ENCODE data around the gene ADSS1. TPM values are rescaled to one million over a fixed set of nuclear protein-coding genes. Genes with fewer than 3 reads are reported as not detected.

The ADSS1 gene
- polyA plus RNA-seq, 3 donors: 12.6 to 15.1 (median 14.1) TPM

GRCh38 chr14:104697892-104698583 is 26.0 kb upstream of the ADSS1 start:
- DNase-seq (ENCODE audit: low read depth in 3 of 3, low spot score in 2 of 3): no peak

DNA sequence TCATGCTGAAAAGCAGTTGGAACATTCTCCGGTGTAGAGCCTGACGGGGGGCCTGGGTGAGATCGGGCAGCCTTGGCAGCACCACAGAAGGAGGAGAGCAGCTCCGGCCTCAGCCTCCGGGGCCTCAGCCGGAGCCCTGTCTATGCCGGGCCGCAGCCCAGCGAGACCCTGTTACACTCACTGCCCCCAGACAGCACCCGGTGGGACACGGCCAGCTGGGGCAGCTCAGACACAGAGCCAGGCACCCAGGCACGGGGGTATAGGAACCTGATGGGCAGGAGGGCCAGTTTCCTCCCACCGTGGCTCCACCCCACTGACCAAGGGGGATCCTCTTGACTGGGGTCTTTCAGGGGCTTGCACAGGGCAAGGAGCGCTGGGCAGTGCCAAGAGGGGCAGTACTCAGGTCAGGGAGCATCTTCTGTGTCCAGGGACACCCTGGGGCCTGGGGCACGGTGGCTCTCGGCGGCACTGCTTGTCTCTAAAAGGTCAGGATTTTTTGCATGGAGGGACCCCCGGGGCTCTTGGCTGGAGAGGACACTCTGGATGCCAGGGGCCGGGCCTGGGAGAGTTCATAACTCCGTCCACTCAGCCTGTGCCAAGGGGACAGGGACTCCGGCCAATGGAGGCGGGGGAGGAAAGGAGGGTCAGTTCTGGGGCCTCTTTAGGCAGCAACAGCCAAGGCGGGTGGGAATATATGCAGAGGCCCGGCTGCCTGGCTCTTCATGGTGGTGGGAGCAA is 25.2 kb upstream of the ADSS1 start:
- DNase-seq (ENCODE audit: low read depth in 3 of 3, low spot score in 2 of 3): no peak

- DNase-seq (ENCODE audit: low read depth in 3 of 3, low spot score in 2 of 3): no peak
Observed at GRCh38 chr14:104699426-104699748, 24.6 kb upstream of the ADSS1 start.

DNA sequence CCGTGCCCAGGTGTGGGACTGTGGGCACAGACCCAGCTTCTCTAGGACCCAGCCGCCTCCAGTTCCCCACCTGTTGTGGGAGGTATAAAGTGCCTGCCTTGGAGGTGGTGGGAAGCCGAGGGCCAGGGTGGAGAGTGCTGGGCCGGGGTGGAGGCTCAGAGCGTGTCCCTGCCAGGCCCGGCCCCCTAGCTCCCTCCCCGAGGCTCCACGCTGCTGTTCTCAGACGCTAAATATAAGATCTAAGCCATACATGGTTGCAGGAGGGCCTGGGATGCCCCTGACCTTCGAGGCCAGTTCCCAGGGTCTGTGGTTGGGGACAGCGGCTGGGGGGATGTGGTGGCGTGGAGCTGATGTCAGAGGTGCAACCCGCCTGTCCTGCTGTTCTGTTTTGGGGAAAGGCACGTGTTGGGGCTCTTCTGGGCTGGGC is 23.8 kb upstream of the ADSS1 start:
- DNase-seq (ENCODE audit: low read depth in 3 of 3, low spot score in 2 of 3): no peak

DNA sequence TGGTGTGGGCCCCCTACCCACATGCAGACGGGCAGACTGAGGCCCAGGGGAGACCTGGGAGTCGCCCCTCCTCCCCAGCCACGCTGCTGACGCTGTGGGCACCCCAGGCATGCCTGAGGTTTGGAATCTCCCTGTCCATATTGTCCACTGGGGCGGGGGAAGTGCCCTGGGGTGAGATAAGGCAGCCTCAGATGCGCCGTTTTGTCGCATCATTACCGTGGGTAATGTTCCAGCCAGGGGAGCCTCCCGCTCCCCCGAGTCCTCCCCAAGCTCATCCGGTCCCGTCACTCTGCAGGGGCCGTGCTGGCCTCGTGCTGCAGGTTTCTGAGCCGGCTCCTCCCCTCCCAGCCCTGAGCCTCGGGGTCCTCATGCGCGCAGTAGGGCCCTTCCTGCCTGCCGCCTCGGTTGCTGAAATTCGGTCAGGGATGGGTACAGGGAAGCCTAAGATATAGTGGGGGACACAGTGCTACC is 23.2 kb upstream of the ADSS1 start:
- DNase-seq (ENCODE audit: low read depth in 3 of 3, low spot score in 2 of 3): no peak

DNA sequence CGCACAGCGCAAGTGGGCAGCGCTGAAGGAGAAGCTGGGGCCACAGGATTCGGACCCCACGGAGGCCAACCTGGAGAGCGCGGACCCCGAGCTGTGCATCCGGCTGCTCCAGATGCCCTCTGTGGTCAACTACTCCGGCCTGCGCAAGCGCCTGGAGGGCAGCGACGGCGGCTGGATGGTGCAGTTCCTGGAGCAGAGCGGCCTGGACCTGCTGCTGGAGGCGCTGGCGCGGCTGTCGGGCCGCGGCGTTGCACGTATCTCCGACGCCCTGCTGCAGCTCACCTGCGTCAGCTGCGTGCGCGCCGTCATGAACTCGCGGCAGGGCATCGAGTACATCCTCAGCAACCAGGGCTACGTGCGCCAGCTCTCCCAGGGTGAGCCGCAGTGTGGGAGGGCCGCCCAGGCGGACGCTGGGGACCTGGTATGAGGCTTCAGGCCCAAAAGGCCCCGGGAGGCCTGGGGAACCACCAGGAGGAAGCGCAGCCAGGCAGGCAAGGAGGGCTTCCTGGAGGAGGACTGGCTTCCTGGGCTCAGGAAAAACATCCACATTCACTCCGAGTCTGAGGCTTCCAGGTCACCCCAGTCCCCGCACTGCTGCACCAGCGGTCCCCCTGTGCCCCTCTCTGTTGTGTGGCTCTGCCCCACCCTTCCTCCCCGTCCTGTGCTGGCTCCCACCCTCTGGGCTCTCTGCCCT is 22.5 kb upstream of the ADSS1 start:
- no peak for DNase-seq (ENCODE audit: low read depth in 3 of 3, low spot score in 2 of 3)

- DNase-seq (ENCODE audit: low read depth in 3 of 3, low spot score in 2 of 3): no peak
Observed at GRCh38 chr14:104702106-104702505, 21.9 kb upstream of the ADSS1 start.

DNA sequence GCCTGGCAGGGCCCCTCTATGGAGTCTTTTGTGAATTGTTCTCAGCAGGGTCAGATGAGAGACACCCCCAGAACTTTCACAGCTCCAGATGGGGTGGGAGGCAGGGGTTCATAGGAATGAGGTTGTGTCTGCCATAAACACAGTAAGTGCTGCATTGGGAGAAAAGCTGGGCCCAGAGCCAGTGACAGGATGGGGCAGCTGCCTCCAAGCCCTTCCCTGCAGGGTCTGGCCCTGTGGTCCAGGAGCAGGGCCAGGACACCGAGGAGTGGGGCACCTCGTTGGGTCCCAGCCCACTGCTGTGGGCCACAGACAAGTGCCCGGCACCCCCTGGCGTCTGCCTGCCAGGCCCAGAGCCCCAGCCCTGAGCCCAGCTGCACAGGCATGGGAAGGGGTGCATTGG is 21.4 kb upstream of the ADSS1 start:
- no peak for DNase-seq (ENCODE audit: low read depth in 3 of 3, low spot score in 2 of 3)

- DNase-seq (ENCODE audit: low read depth in 3 of 3, low spot score in 2 of 3): no peak
Observed at GRCh38 chr14:104703269-104703668, 20.8 kb upstream of the ADSS1 start.

DNA sequence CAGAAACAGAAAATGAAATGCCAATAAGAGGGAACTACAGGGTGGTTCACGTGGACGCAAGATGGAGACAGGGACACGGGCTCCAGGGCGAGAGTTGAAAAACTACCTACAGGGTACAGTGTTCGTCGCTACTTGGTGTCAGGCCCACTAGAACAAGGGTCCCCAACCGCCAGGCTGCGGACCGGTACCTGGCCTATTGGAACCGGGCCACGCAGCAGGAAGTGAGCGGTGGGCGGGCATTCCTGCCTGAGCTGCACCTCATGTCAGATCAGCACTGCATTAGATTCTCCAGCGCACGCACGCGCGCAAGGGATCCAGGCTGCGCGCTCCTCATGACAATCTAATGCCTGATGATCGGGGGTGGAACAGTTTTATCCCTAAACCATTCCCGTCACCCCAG is 19.8 kb upstream of the ADSS1 start:
- no peak for DNase-seq (ENCODE audit: low read depth in 3 of 3, low spot score in 2 of 3)

DNA sequence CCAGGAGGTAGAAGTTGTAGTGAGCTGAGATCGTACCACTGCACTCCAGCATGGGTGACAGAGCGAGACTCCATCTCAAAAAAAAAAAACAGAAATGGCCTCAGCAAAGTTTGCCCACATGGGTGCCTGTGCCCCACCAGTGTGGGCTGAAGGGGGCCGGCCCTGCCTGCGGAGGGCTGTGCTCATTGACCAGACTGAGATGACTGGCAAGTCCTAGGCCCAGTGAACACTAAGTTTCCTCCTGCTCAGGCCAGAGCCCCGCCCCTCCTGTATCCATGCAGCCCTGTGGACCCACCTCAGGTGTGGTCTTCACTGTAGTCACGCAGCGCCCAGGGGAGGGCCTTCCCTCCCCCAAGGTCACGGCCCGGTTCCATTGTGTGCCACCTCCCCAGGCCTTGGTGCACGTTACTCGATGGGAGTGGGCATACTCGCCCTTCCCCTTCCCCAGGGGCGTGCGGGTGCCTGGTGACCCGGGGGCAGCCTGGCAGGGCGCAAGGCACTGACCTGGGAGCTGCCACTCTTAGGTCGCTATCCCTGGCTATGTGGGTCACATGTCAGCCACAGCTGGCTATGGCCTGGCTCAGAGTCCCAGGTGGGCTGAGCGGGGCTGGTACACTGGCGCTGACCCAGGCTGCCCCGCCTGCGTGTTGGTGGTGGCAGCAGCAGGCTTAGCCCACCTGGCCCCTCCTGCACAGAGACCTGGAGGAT is 18.5 kb upstream of the ADSS1 start:
- no peak for DNase-seq (ENCODE audit: low read depth in 3 of 3, low spot score in 2 of 3)

DNA sequence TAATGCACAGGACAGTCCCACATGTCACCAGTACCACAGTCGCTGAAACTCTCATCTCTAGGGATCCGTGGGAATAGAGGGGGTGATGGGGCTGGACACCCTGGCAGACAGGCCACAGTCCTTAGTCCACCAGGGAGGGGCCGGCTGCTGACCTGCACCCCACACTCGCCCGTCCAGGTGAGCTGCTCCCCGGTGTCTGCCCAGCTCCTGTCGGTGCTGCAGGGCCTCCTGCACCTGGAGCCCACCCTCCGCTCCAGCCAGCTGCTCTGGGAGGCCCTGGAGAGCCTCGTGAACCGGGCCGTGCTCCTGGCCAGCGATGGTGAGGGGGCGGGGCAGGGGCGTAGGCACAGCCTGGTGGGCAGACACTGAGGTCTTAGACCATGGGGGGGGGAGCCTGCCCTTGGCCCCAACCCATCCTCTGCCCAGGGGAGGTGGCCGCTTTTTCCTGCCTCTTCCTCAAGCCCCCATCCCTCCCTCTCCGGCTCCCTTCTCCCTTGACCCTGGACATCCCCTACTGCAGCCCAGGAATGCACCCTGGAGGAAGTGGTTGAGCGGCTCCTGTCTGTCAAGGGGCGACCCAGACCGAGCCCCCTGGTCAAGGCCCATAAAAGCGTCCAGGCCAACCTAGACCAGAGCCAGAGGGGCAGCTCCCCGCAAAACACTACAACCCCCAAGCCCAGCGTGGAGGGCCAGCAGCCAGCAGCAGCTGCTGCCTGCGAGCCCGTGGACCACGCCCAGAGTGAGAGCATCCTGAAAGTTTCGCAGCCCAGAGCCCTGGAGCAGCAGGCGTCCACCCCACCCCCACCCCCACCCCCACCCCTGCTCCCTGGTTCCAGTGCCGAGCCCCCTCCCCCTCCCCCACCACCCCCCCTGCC is 17.1 kb upstream of the ADSS1 start:
- DNase-seq (ENCODE audit: low read depth in 3 of 3, low spot score in 2 of 3): no peak

DNA sequence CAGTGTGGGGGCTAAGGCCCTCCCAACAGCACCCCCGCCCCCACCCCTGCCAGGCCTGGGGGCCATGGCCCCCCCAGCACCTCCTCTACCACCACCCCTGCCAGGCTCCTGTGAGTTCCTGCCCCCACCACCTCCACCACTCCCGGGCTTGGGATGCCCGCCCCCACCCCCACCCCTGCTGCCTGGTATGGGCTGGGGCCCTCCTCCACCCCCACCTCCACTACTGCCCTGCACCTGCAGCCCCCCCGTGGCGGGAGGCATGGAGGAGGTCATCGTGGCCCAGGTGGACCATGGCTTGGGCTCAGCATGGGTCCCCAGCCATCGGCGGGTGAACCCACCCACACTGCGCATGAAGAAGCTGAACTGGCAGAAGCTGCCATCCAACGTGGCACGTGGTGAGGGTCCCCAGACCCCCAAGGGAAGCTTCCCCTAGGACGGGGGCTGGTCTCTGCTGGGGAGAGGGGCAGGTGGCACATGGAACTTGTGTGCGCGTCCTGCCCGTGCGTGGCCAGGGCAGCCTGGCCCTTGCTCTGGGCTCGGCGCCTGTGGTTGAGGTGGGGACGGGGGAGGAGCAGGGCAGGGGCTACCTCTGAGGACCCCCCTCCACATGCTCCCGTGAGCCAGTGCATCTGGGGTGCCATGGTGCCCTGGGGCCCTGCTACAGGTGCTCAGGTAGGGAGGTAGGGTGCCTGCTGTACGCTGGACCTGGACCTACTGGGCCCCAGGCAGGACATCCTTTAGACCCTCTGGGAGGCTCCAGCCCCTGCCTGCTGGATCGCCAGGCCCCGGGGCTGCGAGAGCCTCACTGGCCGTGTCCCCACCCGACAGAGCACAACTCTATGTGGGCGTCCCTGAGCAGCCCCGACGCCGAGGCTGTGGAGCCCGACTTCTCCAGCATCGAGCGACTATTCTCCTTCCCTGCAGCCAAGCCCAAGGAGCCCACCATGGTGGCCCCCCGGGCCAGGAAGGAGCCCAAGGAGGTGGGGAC is 16.1 kb upstream of the ADSS1 start:
- DNase-seq (ENCODE audit: low read depth in 3 of 3, low spot score in 2 of 3): no peak

DNA sequence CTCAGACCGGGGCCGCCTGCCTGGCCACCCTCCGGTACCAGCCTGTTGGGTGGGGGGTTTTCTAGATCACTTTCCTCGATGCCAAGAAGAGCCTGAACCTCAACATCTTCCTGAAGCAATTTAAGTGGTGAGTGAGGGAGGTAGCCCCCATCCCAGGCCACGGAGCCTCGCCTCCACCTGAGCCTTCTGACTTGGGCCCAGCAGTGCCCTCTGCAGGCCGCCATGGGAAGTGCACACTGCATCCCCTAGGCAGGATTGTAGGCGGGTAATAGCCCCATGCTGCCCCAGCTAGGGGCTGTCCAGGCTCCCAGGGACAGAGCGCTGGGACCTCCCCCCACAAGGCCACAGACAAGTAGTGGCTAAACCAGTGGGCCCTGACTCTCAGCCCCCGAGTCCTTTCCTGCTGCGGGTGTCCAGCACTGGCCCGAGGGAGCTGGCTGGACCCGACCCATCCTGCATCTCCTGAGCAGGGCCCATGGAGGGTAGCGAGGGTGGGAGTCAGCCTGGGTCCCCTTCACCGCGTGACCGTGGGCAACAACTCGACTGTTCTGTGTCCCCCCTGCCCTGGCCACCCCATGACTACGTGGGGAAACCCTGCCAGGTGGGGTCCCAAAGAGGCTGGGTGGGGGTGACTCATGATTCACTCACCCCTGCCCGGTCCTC is 15.3 kb upstream of the ADSS1 start:
- no peak for DNase-seq (ENCODE audit: low read depth in 3 of 3, low spot score in 2 of 3)

GRCh38 chr14:104709387-104710039 is 14.5 kb upstream of the ADSS1 start:
- DNase-seq (ENCODE audit: low read depth in 3 of 3, low spot score in 2 of 3): no peak

- DNase-seq (ENCODE audit: low read depth in 3 of 3, low spot score in 2 of 3): no peak
Observed at GRCh38 chr14:104710071-104710735, 13.8 kb upstream of the ADSS1 start.

Measured in right renal cortex interstitium (tissue), 3 donors.